ENCODE measurements around the gene DKKL1. TPM values are rescaled to one million over a fixed set of nuclear protein-coding genes. Genes with fewer than 3 reads are reported as not detected.

The DKKL1 gene
- 0.53 and 0.91 TPM in 2 replicates for polyA plus RNA-seq (2011; rRNA removed)
- polyA plus RNA-seq (2012; cell fraction: cytosol; rRNA removed), result 0.61 and 0.73 TPM in 2 replicates
- polyA plus RNA-seq (2012; cell fraction: nucleus; rRNA removed), result 0.47 and 0.91 TPM in 2 replicates
- polyA plus RNA-seq (2017; fragmentation: RNase III; extraction: RNeasy Plus Mini Kit Qiagen cat#74134 plus additional on column Dnase treatment), result 0.26 to 0.68 TPM (median 0.37 TPM) in 3 replicates
- polyA minus RNA-seq (2011; rRNA and poly(A)+ RNA removed), result 0.49 and 1.4 TPM in 2 replicates

- ChIA-PET CTCF (interaction anchor here (0.6 to 2.0 kb wide), 7 partner anchors 11 to 204 kb away, joined by 3 to 10 read pairs (median 4); partner anchors contain the start of gene SLC17A7), POLR2A (interaction anchor here (1.0 to 1.5 kb wide), 3 partner anchors 62 to 90 kb away, joined by 3 to 4 read pairs (median 3); partner anchors contain the start of genes ALDH16A1 and GFY)
- peak within 1 kb of the TSS; percentile 88 for H3K4me3 ChIP-seq
- 1% methylated on average over 46 of the region's 46 CpGs for WGBS (ENCODE audit: missing lambda C conversion rate)
- peaks cover 15% of the 10 kb centered on the region; the same call in 2 of the 3 replicates for H3K4me1 ChIP-seq
- H3K9me3 ChIP-seq, result peaks cover 5% of the 10 kb centered on the region; the same call in 2 of the 3 replicates
- peak; percentile 78 to 90 for ATAC-seq
- no peak for TF ChIP-seq KDM1A (IDR thresholded peaks at IDR 0.05; ENCODE audit: low read depth)
- peak; percentile 18; the same call in 1 of the 3 replicates for TF ChIP-seq CTCF (IDR thresholded peaks at IDR 0.05)
- TF ChIP-seq JUN (IDR thresholded peaks at IDR 0.05), result peak in 1 of 2 experiments; percentile 19; a peak in 1 of 5 replicates
- 0 out of 5 replicates have a peak, but pooled peaks of 1 of the 2 experiments have one; percentile 23 for TF ChIP-seq RAD21 (conservative IDR thresholded peaks at IDR 0.05 in 1 of 2, IDR thresholded peaks at IDR 0.05 in 1 of 2)
- peak; percentile 64; the same call in 1 of the 2 replicates for TF ChIP-seq MAX (IDR thresholded peaks at IDR 0.05)
- TF ChIP-seq RNF2 (IDR thresholded peaks at IDR 0.05; ENCODE audit: borderline replicate concordance, low read depth), result no peak
- no peak for TF ChIP-seq ZC3H11A (IDR thresholded peaks at IDR 0.05)
- peak; percentile 30; the same call in 1 of the 2 replicates for TF ChIP-seq POLR2A (IDR thresholded peaks at IDR 0.05; ENCODE audit: low read length)
- peak; percentile 12; the same call in 1 of the 2 replicates for TF ChIP-seq E2F6 (IDR thresholded peaks at IDR 0.05; ENCODE audit: borderline replicate concordance, low read depth)
- DNase-seq (ENCODE audit: low read depth in 1 of 2, low spot score in 1 of 2), result peak; percentile 98 to 100
- peak within 1 kb of the TSS; percentile 99 for H3K4me2 ChIP-seq
- FAIRE-seq, result peak; percentile 99
- peak within 1 kb of the TSS; percentile 87 to 90 for H3K27ac ChIP-seq
These were observed at the start of gene DKKL1 for GRCh38 chr19:49363268-49364082. Gene DKKL1, plus strand, starts transcription at chr19:49363877. Its CDS starts 122 bp downstream, at chr19:49363999.

GRCh38 chr19:49315111-49315510 is 48.6 kb upstream of the DKKL1 start:
- FAIRE-seq (peak; percentile 54), DNase-seq (ENCODE audit: low read depth in 1 of 2, low spot score in 1 of 2) (no peak), ATAC-seq (no peak)
- Histone ChIP-seq H3K27ac (no peak overlapping the region), H3K4me3 (no peak overlapping the region), H3K4me1 (no peaks in the 10 kb centered on the region), H3K9me3 (peaks cover 9% of the 10 kb centered on the region; the same call in 1 of the 3 replicates), H3K4me2 (no peak overlapping the region)
- 53% methylated on average over 1 of the region's 1 CpG for WGBS (ENCODE audit: missing lambda C conversion rate)
- ChIA-PET POLR2A (no interaction called here), CTCF (interaction anchor here (0.6 to 2.5 kb wide), 3 partner anchors 11 to 96 kb away, joined by 3 to 6 read pairs (median 4); no protein-coding TSS in a partner anchor)
- no peak for TF ChIP-seq HDAC2 (IDR thresholded peaks at IDR 0.05)

GRCh38 chr19:49316284-49316683 is 47.4 kb upstream of the DKKL1 start:
- Histone ChIP-seq H3K4me1 (no peaks in the 10 kb centered on the region), H3K27ac (no peak overlapping the region), H3K9me3 (peaks cover 9% of the 10 kb centered on the region; the same call in 1 of the 3 replicates), H3K4me2 (no peak overlapping the region), H3K4me3 (no peak overlapping the region)
- FAIRE-seq (peak; percentile 39), DNase-seq (ENCODE audit: low read depth in 1 of 2, low spot score in 1 of 2) (no peak), ATAC-seq (no peak)
- CTCF ChIA-PET, result interaction anchor here (0.6 to 3.4 kb wide), 6 partner anchors 12 to 242 kb away, joined by 3 to 22 read pairs (median 4); no protein-coding TSS in a partner anchor
- TF ChIP-seq SREBF2 (IDR thresholded peaks at IDR 0.05) (no peak), NFE2L2 (conservative IDR thresholded peaks at IDR 0.05; ENCODE audit: low read length) (no peak), ZFP36 (IDR thresholded peaks at IDR 0.05; ENCODE audit: borderline replicate concordance, partially characterized antibody) (no peak), CTCF (IDR thresholded peaks at IDR 0.05) (no peak), EHF (CRISPR knock-in tag; IDR thresholded peaks at IDR 0.05) (no peak), HDAC2 (IDR thresholded peaks at IDR 0.05) (no peak), RNF2 (IDR thresholded peaks at IDR 0.05; ENCODE audit: borderline replicate concordance, low read depth) (no peak), HOXB5 (CRISPR knock-in tag; IDR thresholded peaks at IDR 0.05) (no peak), NR3C1 (IDR thresholded peaks at IDR 0.05) (no peak)
- POLR2A ChIA-PET, result no interaction called here

All from A549 (cell line).